Measurements from ENCODE around the gene PCGF3. TPM values are rescaled to one million over a fixed set of nuclear protein-coding genes. Genes with fewer than 3 reads are reported as not detected.

PCGF3 gene
- polyA plus RNA-seq, 10 donors = 39.9 to 81.1 (median 52.4) TPM

Other genes starting within 250 kb of the PCGF3 start
- gene ZNF721, start 206.7 kb upstream of the PCGF3 start, polyA plus RNA-seq (ENCODE audit: insufficient read length in 10 of 10) = 10 to 100 TPM; 16.5 to 26.8 (median 22.2) TPM
- gene PIGG, start 206.6 kb upstream of the PCGF3 start, polyA plus RNA-seq (ENCODE audit: insufficient read length in 10 of 10) = 10 to 100 TPM; 21.6 to 54.6 (median 31.9) TPM
- gene TMEM271, start 129.5 kb upstream of the PCGF3 start, polyA plus RNA-seq (ENCODE audit: insufficient read length in 10 of 10) = under 1 TPM in 2 of 10 donors, not detected in 8; 0.18 to 0.29 TPM
- 10 to 100 TPM in 8 of 10 donors, 1 to 10 TPM in 2; 10.0 to 17.6 (median 12.5) TPM for gene PDE6B, start 80.3 kb upstream of the PCGF3 start, polyA plus RNA-seq (ENCODE audit: insufficient read length in 10 of 10)
- 100 to 1,000 TPM; 237 to 384 (median 304) TPM for gene ATP5ME, start 31.6 kb upstream of the PCGF3 start, polyA plus RNA-seq (ENCODE audit: insufficient read length in 10 of 10)
- gene MYL5, start 31.3 kb upstream of the PCGF3 start, polyA plus RNA-seq (ENCODE audit: insufficient read length in 10 of 10) = 100 to 1,000 TPM; 406 to 976 (median 862) TPM
- gene SLC49A3, start 16.7 kb upstream of the PCGF3 start, polyA plus RNA-seq (ENCODE audit: insufficient read length in 10 of 10) = 10 to 100 TPM in 9 of 10 donors, 1 to 10 TPM in 1; 9.0 to 25.2 (median 15.9) TPM
- gene CPLX1, start 120.3 kb downstream of the PCGF3 start, polyA plus RNA-seq (ENCODE audit: insufficient read length in 10 of 10) = under 1 TPM; 0.19 to 0.74 (median 0.29) TPM
- 10 to 100 TPM; 24.8 to 46.9 (median 32.2) TPM for gene GAK, start 226.5 kb downstream of the PCGF3 start, polyA plus RNA-seq (ENCODE audit: insufficient read length in 10 of 10)
- 10 to 100 TPM; 14.4 to 22.1 (median 17.0) TPM for gene TMEM175, start 226.6 kb downstream of the PCGF3 start, polyA plus RNA-seq (ENCODE audit: insufficient read length in 10 of 10)

All from muscle of back (tissue), 10 donors.